SK-N-SH (cell line): ENCODE data around the gene TFB2M. TPM values are rescaled to one million over a fixed set of nuclear protein-coding genes. Genes with fewer than 3 reads are reported as not detected.

Source experiments
- CHD2 ChIP-seq: fragments of 150-350 bp; IDR thresholded peaks from 2 replicates; pipeline ENCODE4 v1.6.1; 2018; ENCODE audit warnings: low read length; ENCODE audit not compliant: partially characterized antibody
- CTCF ChIP-seq: fragments of 200-600 bp; sonication (generic); IDR thresholded peaks from 2 replicates; pipeline ENCODE4 v1.6.1; 2017; ENCODE audit warnings: antibody characterized with exemption, mild to moderate bottlenecking, moderate library complexity
- EZH2phosphoT487 ChIP-seq: fragments of 200-600 bp; sonication (generic); IDR thresholded peaks from 2 replicates; pipeline ENCODE4 v1.6.1; 2017; ENCODE audit warnings: low read depth, mixed run types, mild to moderate bottlenecking, antibody characterized with exemption, moderate library complexity, borderline replicate concordance
- FOXJ3 ChIP-seq: sonication (generic); formaldehyde crosslinking; IDR thresholded peaks from 2 replicates; pipeline ENCODE4 v1.5.1; 2020; ENCODE audit warnings: mild to moderate bottlenecking, missing genetic modification reagents
- GABPA ChIP-seq: IDR thresholded peaks from 2 replicates; pipeline ENCODE4 v1.4.0; 2012; ENCODE audit warnings: low read depth, mild to moderate bottlenecking
- JUND ChIP-seq: IDR thresholded peaks from 2 replicates; pipeline ENCODE4 v1.4.0; 2012
- NFIC ChIP-seq: IDR thresholded peaks from 2 replicates; pipeline ENCODE4 v1.4.0; 2012; ENCODE audit warnings: borderline replicate concordance
- PBX3 ChIP-seq: IDR thresholded peaks from 2 replicates; pipeline ENCODE4; 2012
- POLR2AphosphoS5 ChIP-seq: IDR thresholded peaks from 2 replicates; pipeline ENCODE4 v1.6.1; 2012; ENCODE audit warnings: low read depth, low read length
- RCOR1 ChIP-seq: fragments of 150-350 bp; IDR thresholded peaks from 2 replicates; pipeline ENCODE4 v1.6.1; 2017; ENCODE audit warnings: antibody characterized with exemption, low read length
- REST ChIP-seq: IDR thresholded peaks from 2 replicates; pipeline ENCODE4 v1.6.1; 2012; ENCODE audit warnings: mild to moderate bottlenecking, low read depth, low read length, moderate library complexity
- SIN3A ChIP-seq: IDR thresholded peaks from 2 replicates; pipeline ENCODE4 v1.6.1; 2012; ENCODE audit warnings: low read depth, mild to moderate bottlenecking, low read length, moderate library complexity, borderline replicate concordance
- TCF12 ChIP-seq: IDR thresholded peaks from 2 replicates; pipeline ENCODE4 v1.4.0; 2012
- TEAD4 ChIP-seq: IDR thresholded peaks from 2 replicates; pipeline ENCODE4 v1.4.0; 2012; ENCODE audit warnings: mild to moderate bottlenecking, borderline replicate concordance; ENCODE audit not compliant: insufficient read depth
- polyA plus RNA-seq, 3 experiments: library from polyadenylated mRNA; depleted of rRNA; stranded (reverse); fragments of >200 nt; gene quantifications; 2 replicates each; pipeline ENCODE4 v1.2.3, GENCODE V29; 2012
- TF ChIP-seq, protein P1 (sequence below): IDR thresholded peaks from 2 replicates; pipeline ENCODE4 v1.4.0; 2012; ENCODE audit warnings: low read depth
- TF ChIP-seq, protein P2 (sequence below): fragments of 150-350 bp; IDR thresholded peaks from 2 replicates; pipeline ENCODE4 v1.6.1; 2017; ENCODE audit warnings: antibody characterized with exemption, low read length, low read depth, borderline replicate concordance
- TF ChIP-seq, protein P3 (sequence below): fragments of 150-350 bp; IDR thresholded peaks from 2 replicates; pipeline ENCODE4 v1.6.1; 2016; ENCODE audit warnings: mild to moderate bottlenecking, low read depth, low read length
- TF ChIP-seq, protein P4 (sequence below): IDR thresholded peaks from 2 replicates; pipeline ENCODE4 v1.4.0; 2012; ENCODE audit warnings: low read depth, borderline replicate concordance

TFB2M gene
- polyA plus RNA-seq, 1 of the 3 experiments (the other 2 are of a cell fraction): 17.3 TPM

- TF ChIP-seq, protein P1, sequence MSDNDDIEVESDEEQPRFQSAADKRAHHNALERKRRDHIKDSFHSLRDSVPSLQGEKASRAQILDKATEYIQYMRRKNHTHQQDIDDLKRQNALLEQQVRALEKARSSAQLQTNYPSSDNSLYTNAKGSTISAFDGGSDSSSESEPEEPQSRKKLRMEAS: peak; percentile 59; the same call in 1 of the 2 replicates
- TF ChIP-seq GABPA (no peak), FOXJ3 (CRISPR knock-in tag) (no peak), NFIC (no peak), CTCF (no peak), TCF12 (peak; percentile 58; the same call in 1 of the 2 replicates), PBX3 (peak; percentile 96), RCOR1 (no peak), EZH2phosphoT487 (no peak), REST (no peak), JUND (peak; percentile 50), SIN3A (0 out of 2 replicates have a peak, but pooled peaks have one; percentile 64), CHD2 (no peak), TEAD4 (no peak; the same call in 1 of the 2 replicates), POLR2AphosphoS5 (peak; percentile 48; the same call in 1 of the 2 replicates)
- TF ChIP-seq, protein P2, sequence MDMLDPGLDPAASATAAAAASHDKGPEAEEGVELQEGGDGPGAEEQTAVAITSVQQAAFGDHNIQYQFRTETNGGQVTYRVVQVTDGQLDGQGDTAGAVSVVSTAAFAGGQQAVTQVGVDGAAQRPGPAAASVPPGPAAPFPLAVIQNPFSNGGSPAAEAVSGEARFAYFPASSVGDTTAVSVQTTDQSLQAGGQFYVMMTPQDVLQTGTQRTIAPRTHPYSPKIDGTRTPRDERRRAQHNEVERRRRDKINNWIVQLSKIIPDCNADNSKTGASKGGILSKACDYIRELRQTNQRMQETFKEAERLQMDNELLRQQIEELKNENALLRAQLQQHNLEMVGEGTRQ: no peak
- TF ChIP-seq, protein P3, sequence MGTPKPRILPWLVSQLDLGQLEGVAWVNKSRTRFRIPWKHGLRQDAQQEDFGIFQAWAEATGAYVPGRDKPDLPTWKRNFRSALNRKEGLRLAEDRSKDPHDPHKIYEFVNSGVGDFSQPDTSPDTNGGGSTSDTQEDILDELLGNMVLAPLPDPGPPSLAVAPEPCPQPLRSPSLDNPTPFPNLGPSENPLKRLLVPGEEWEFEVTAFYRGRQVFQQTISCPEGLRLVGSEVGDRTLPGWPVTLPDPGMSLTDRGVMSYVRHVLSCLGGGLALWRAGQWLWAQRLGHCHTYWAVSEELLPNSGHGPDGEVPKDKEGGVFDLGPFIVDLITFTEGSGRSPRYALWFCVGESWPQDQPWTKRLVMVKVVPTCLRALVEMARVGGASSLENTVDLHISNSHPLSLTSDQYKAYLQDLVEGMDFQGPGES: no peak
- TF ChIP-seq, protein P4, sequence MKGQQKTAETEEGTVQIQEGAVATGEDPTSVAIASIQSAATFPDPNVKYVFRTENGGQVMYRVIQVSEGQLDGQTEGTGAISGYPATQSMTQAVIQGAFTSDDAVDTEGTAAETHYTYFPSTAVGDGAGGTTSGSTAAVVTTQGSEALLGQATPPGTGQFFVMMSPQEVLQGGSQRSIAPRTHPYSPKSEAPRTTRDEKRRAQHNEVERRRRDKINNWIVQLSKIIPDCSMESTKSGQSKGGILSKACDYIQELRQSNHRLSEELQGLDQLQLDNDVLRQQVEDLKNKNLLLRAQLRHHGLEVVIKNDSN: no peak
Observed at GRCh38 chr1:246566813-246567645, 968 bp upstream of the TFB2M start (continued).
